HUDEP-2 (cell line): ENCODE data around the gene KDELR1.
A peak's percentile ranks its signal among the peaks of the same experiment; 100 is the strongest.
"Not testable (repeated sequence)": the region's sequence is repeated elsewhere in the genome, so short reads cannot be mapped to it uniquely, and the experiment has no call there.

Experiments
- DNase-seq, 76 experiments: peaks; one replicate each; lab custom pipeline; 2025; ENCODE audit not compliant: unreplicated experiment in 76 of 76; lab: John Stamatoyannopoulos, UW

KDELR1 gene

DNA sequence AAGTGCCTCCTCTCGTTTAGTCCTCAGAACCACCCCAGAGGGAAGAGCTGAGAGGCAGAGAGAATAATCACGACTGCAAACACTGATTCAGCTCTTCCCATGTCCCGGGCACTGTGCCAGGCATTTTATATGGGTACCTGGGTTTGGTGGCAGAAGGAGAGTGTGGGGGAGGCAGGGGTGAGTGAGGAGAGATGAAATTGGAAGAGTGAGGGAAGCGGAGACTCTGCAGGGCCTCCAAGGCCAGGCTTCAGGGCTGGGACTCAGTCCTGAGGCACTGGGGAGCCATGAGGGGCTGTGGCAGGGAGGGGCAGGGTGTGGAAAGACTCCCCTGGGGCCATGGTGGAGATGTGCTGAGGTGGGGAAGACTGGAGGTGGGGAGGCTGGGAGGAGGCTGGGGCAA lies 18.4 kb downstream of the KDELR1 start:
- DNase-seq = no peak

DNA sequence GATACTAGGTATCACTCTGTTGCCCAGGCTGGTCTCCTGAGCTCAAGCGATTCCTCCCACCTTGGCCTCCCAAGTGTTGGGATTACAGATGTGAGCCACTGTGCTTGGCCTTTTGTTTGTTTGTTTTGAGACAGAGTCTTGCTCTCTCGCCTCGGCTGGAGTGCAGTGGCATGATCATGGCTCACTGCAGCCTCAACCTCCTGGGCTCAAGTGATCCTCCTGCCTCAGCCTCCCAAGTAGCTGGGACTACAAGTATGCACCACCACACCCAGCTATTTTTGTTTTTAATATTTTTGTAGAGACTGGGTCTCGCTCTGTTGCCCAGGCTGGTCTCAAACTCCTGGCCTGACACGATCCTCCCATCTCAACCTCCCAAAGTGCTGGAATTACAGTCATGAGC lies 19.6 kb downstream of the KDELR1 start:
- DNase-seq = not testable (repeated sequence)

DNA sequence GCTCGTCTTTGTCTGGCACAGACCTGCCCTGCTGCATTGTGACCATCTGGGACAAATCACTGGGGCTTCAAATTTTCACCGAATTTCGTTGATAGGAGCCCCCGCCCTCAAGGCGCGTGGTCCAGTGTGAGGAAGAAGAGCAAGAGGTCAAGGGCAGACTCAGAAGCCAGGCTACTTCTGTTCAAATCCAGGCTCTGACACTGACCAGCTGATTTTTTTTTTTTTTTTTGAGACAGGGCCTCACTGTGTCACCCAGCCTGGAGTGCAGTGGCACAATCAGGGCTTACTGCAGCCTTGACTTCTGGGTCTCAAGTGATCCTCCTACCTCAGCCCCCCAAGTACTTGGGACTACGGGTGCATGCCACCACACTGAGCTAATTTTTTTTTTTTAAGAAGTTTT lies 20.0 kb downstream of the KDELR1 start:
- DNase-seq = no peak

DNA sequence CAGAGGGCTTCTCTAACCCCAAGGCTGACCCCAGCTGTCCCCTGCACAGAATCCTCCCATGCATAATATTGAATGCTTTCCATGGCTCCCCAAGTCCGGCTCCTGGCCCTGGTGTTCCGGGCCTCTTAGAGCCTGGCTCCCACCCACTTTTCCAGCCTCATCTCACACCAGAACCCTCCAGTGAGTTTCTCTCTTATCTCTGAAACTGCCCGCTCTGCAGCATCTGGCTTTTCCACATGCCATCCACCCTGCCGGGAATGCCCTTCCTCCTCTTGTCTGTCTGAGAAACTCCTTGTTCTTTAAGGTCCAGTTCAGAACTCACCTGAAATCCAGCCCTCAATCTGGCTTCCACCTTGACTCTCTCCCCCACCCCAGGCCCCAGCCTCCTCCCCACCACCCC lies 20.4 kb downstream of the KDELR1 start:
- no peak for DNase-seq

DNA sequence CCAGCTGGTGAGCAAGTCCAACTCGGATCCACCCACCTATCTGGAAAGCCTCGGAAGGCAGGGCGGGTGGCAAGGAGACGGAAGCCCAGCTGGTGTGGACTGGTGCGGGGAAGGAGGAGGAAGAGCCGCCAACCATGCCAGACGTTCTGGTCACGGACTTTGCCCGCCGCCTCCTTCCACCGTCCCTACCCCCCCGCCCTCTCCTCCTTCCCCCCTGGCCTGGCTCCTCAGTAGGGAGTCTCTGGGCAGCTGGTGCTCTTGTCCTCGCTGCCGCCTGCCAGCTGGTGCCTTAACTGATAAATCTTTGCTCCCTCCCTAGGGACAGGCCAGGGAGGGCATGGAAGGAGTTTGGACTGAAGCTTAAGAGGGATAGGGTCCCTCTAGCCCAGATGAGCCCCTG lies 22.4 kb downstream of the KDELR1 start:
- no peak for DNase-seq

DNA sequence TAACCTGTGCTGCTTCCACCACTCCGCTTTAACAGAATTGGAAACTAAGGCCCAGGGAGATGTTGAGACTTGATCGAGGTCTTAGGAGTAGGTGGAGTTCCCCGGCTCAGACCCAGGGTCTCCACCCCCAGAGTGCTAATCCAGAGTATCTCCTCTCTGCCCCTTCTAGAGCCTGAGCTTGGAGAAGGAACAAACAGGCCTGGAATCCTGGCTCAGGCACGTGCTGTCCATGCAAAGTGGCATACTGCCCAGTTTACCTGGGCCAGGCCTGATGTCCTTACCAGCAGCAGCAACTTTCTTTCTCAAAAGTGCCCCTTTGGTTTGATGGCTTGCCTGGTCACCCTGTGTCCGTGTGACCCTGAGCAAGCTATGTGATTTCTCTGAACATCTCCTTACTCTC lies 23.5 kb downstream of the KDELR1 start:
- no peak for DNase-seq

DNA sequence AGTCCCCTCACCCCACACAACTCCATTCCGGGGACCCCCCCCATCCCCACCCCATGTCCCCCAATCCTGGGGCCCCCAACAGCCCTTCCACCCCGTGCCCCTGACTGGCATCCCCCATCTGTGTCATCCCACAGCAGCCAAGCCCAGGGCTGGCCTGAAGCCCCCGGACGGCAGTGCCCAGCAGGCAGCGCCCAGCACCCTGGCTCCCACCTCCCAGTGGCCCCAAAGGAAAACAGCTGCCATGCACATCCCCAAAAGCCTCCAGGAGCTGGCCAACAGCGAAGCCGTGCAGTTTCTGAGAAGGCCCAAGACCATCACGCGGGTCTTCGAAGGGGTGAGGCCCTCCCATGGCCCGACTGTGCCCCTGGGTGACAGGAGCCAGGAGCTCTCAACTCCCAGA lies 25.7 kb downstream of the KDELR1 start:
- no peak for DNase-seq

DNA sequence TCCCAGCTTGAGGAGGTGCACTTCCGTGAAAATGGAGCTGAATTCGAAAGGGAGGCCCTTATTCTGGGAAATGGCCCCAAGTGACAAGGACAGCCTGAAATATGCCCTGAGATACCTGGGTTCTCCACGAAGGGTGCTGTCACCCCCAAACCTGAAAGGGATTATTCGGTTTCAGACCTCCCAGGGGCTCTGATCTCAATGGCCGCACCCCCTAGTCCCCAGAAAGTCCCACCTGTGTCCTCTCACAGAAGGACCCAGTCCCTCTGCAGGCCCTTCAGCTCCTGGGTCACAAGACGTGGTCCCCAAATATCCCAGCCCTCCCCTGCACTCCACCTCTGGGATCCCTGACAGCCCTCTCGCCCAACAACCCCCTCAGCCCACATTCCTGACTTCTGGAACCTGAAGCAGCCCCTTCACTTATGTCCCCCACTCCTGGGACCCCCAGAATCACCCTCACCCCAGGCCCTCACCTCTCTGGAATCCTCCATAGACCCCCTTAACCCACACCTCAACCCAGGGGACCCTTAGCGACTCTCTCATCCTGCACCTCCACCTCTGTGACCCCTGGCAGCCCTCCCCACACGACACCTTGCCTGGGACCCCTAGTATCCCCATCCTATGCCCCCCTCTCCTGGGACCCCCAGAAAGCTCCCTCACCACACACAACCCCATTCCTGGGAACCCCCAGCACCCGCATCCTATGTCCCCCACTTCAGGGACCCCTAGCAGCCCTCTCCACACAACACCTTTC lies 26.6 kb downstream of the KDELR1 start:
- no peak for DNase-seq

DNA sequence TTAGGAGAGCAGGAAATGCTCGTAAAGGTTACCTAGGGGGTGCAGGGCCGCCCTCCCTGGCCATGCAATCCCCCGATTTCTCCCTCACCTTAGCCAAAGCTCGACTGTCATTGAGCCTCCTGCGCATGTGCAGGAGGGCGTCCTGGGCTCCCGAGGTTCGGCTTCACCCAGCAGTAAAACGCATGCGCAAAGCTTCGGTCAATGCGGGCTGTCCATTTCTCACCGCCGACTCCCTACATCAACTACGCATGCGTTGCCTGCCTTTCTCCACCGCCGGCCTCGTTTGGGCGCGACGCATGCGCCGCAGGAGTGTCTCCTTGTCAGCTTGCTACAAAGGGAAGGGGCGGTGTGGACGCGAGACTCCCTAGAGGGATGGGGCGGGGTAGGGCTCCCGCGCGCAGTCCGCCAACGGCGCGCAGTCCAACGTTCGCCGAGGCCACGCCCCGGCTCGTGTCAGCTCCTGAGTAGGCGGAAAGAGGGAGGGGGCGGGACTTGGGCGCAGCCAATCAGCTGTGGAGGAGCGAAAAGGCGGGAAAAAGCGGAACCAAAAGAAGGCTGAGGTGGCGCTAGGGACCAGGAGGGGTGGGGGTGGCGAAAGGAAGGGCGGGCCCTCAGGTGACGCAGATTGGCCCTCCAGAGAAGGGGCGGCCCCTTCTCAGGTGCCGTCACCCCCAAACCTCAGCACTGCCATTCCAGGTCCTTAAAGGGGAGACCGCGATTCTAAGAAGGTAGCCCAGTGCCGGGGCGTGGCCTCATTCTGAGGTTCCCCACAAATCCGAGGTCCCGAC lies 27.3 kb downstream of the KDELR1 start, which contains the start of the genes SYNGR4 and TMEM143:
Gene SYNGR4, plus strand, starts transcription at position 558 of the 788 bp plus-strand sequence. CDS start 1,476 bp downstream, outside the sequence.
Gene TMEM143, minus strand, starts transcription at position 131 of the 788 bp plus-strand sequence. Its CDS starts 20 bp downstream, at position 111.
- peak; percentile 94 to 100 (median 100) for DNase-seq

DNA sequence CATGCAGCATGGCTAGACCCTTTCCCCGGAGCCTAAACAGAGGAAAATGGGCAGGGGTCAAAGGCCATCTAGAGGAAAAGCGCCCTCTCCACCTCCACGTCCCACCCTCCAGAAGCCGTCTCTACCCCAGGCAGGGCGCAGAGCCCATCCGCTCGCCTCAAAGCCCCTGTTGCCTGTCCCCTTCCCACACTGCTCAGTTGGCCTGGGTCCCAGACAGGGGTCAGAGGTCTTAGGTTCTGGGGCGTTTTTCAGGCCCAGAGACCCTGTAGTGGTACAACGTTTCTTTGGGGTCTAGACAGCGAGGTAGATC lies 27.9 kb downstream of the KDELR1 start:
- DNase-seq = peak in 12 of 76 experiments; percentile 52 to 98 (median 64)

DNA sequence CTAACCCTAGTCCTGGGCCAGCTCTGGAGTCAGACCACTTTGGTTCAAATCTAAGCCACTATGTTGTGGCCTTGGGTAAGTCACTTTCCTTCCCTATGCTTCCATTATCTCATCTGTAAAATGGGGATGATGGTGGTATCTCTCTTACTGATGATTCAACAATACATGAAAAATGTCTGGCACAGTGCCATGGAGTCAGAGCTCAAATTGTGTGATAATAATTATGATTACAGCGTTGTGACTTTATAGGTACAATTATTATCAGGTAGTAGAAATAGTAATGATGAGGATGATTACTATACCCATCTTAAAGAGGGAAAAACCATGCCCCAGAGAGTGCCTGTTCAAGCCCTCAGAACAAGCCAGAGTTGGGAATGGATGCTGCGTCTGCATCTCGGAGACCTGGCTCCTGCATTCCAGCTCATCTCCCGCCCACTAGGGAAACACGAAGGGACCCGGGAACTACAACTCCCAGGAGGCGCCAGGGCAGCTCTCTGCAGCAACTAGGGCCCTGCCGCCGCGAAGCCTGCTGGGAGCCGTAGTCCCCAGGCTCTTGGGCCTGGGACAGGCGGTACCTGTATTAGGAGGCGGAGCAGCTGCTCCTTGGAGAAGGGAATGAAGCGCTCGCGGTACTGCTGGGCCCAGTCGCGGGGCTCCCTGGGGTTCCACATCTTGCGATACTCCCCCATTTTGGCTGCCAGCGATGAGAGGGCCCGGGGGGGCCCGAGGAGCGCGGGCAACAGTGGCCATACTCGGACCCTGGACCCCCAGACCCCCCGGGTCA lies 28.4 kb downstream of the KDELR1 start:
- DNase-seq = peak in 75 of 76 experiments; percentile 52 to 97 (median 93)

DNA sequence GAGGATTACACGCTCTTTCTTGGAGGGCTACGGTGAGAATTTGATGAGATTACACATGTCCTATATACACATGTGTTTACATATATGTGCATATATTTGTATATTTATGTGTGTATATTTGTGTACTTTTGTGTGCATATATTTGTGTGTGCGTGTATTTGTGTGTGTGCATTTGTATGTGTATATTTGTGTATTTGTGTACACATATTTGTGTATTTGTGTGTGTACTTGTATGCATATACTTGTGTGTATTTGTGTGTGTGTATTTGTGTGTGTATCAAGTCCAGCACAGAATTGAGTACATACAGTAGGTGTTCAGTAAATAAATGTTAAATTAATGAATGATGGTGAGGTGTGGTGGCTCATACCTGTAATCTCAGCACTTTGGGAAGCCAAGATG lies 29.4 kb downstream of the KDELR1 start:
- DNase-seq = no peak

DNA sequence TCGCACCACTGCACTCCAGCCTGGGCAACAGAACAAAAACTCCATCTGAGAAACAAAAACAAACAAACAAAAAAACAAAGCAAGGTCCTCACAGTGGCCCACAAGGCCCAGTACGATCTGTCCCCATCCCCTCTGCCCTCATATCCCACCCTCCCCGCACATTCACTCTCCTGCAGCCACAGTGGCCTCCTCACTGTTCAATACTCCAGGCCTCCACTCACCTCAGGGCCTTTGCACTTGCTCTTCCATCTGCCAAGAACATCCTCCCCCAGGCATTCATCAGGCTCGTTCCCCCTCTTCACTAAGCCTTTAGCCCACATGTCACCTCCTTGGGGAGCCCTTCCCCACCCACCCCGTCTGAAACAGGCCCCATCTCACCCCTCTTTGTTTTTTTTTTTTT lies 32.2 kb downstream of the KDELR1 start:
- no peak for DNase-seq

DNA sequence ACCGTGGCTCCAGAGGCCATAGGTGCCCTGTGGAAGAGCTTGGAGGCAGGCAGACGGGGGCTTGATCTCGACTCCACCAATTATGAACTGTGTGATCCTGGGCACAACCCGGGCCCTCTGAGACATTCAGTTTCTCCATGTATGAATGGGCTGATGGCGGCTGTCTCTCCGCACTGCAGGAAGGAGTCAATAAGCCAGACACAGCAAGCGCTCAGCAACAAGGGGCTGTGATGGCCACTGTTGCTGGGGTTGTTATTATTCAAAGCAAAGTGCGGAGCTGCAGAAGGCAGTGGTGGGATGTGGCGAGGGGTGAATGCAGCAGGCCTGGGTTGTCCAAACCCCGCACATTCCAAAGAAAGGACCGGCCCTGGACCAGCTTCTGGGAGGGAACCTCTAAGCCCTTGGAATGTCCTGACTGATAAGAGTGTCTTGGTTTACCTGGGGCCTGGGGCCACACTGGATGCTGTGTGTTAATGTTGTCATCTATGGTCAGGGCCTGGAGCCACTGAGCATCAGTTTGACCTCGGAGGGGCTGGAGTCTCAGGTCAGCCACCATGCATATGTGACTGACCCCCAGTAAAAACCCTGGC lies 35.9 kb downstream of the KDELR1 start:
- no peak for DNase-seq

DNA sequence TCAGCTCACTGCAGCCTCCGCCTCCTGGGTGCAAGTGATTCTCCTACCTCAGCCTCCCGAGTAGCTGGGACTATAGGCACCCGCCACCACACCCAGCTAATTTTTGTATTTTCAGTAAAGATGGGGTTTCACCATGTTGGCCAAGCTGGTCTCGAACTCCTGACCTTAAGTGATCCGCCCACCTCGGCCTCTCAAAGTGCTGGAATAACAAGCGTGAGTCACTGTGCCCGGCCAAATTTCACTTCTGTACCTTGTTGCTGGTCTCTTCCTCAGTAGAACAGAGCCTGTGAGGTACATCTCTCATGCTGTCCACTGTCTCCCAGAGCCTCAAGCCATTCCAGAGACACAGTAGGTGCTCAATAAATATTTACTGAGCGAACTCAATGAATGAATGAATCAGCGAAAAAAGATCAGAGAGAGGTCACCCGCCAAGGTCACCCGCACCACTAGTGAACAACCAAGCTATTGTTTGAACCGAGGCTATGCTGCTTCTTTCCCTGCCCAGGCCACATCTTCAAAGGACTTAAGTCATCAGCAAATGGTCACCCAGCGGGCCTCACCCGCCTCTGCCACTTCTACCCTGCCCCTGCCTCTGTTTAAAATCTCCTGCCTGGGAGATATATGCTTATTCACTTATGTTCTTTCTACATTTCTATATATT lies 36.9 kb downstream of the KDELR1 start:
- no peak for DNase-seq

DNA sequence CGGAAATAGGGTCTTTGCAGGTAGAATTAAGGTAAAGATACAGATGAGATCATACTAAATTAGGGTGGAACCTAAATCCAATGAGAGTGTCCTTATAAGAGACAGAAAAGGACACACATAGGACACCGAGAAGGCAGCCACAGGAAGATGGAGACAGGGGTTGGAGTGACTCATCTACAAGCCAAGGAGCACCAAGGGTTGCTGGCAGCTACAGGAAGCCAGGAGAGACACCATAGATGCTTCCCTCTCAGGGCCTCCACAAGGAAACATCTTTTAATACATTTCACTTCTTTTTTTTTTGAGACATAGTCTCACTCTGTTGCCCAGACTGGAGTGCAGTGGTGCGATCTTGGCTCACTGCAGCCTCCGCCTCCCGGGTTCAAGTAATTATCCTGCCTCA lies 37.7 kb downstream of the KDELR1 start:
- no peak for DNase-seq

DNA sequence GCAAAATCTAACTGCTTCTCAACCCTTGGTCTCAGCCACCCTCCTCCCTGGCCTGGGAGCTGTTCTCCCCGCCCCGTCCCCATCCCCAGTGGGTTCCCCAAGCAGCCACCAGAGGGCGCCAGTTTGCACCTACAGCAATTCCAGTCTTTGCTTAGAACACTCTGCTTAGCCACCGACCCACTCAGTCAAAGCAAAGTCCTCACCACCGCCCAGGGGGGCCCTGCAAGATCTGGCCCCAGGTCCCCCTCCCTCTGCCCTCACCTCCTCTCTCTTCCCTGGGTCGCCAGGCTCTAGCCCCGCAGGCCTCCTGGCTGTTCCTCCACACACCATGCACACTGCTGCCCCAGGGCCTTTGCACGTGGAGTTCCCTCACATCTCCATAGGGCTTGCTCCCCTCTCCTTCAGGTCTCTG lies 40.0 kb downstream of the KDELR1 start:
- peak in 69 of 76 experiments; percentile 17 to 88 (median 73) for DNase-seq

DNA sequence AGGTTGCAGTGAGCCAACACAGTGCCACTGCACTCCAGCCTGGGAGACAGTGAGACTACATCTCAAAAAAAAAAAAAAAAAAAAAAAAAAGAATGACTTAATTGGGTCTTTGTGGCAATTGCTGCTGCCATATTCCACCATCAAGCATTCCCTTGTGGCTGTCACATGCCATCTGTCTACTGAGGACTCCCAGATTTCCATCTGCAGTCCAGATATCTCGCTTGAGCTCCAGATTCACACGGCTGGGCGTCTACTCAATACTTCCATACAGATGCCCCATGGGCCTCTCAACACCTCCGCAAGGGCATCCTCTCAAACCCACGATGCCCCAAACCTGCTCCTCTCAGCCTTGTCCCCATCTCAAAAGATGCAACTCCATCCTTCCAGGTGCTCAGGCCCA lies 40.5 kb downstream of the KDELR1 start:
- no peak for DNase-seq

DNA sequence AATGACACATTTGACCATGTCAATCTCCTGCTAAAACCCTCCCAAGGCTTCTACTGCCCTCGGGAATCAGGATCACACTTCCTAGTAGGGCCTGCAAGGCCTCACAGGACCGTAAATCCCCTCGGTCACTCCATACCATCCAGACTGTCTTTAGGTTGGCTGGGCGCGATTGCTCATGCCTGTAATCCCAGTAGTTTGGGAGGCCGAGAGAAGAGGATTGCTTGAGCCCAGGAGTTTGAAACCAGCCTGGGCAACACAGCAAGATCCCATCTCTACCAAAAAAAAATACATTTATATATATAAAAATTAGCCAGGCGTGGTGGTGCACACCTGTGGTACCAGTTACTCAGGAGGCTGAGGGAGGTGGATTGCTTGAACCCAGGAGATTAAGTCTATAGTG lies 42.6 kb downstream of the KDELR1 start:
- no peak for DNase-seq

DNA sequence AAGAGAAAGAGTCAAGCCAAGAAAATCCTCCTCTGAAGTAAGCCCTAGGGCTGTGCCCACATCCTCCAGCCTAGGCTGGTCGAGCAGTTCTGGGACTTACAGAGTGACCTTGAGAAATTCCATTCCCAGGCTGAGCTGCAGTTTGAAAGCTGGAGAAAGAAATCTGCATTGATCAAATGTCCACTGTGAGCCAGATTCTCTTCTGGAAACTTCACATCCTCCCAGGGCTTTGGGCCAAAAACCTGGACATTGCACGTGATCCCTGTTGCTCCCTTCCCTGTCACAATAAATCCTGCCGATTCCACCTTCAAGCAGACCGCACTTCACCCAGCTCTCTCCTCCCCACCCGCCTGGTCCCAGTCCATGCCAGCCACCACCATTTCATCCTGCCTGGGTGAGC lies 43.3 kb downstream of the KDELR1 start:
- no peak for DNase-seq
